ENCODE data around the gene LEKR1. TPM values are rescaled to one million over a fixed set of nuclear protein-coding genes. Genes with fewer than 3 reads are reported as not detected.

Gene LEKR1
- total and polyA plus RNA-seq, 2 donors (not counting 1 experiment from before 2014, with no cell fraction given): 0.94 to 4.7 TPM

DNA sequence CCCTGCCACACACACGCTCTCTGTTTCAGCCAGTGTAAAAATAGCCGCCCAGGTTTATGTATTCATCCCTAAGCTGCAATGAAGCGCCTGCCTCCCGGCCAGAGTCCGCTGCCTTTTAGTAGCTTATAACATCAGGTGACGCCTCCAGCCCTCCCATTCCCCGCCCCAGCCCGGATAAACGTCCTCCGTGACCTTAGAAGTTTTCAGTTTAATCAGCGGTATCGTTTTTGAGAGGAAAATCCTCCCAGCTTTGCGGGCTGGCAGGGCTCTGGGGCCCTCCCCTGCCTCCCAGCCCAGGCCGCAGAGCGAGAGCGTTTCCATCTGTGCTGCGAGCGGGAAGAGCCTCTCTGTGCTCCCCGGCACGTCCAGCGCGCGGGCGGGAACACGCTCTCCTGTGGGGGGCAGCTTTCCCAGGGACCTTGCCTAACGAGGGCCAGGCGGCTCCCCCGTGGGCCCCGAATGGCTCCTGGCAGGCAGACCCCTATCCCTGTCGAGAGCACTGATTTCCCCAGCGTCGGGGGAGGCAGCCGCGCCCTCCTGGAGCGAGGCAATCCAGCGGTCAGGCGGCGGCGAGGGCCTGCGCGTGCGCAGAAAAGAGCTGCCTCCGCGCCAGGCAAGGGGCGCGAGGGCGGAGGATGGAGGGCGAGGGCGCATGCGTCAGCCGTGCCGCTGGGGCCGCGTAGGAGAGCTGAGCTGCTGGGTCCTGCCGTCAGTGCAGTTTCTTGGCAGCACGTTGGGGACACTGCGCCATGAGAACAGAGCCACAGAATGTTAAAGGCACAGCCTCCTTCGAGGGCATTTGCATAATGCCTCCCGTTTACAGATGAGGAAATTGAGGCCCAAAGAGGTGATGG is 262.7 kb downstream of the LEKR1 start:
- Mint-ChIP-seq H3K4me3 (peak overlapping the region; percentile 94), H3K27ac (peak overlapping the region; percentile 98), H3K27me3 (peaks cover 8% of the 10 kb centered on the region), H3K9me3 (ENCODE audit: insufficient read depth) (no peaks in the 10 kb centered on the region), H3K4me1 (peaks cover 25% of the 10 kb centered on the region)
- Histone ChIP-seq H3K9ac (ENCODE audit: low read length) (peak overlapping the region; percentile 87), H3K27me3 (replicated peaks in 1 of 4; ENCODE audit: control extremely low read depth in 1 of 4, control insufficient read depth in 3 of 4, insufficient read depth in 4 of 4, low read length in 3 of 4) (peaks cover 0 to 2% (median 0%) of the 10 kb centered on the region in 4 experiments), H3K36me3 (replicated peaks in 1 of 2; ENCODE audit: control extremely low read depth in 1 of 2, control insufficient read depth in 1 of 2, extremely low read depth in 1 of 2, insufficient read depth in 2 of 2, low read length in 1 of 2) (no peaks in the 10 kb centered on the region), H3K27ac (ENCODE audit: low read length in 2 of 2) (peak overlapping the region; percentile 76 to 98), H2AFZ (ENCODE audit: insufficient read depth, low read depth, low read length, poor library complexity, severe bottlenecking) (peak overlapping the region; percentile 95), H3K79me2 (ENCODE audit: control insufficient read depth, insufficient read depth, low read length) (no peaks in the 10 kb centered on the region), H3K4me2 (replicated peaks; ENCODE audit: low read depth, low read length, poor library complexity, severe bottlenecking) (peak overlapping the region; percentile 90), H3K4me3 (ENCODE audit: control extremely low read depth in 1 of 5, extremely low read depth in 1 of 5, insufficient read depth in 1 of 5, low read depth in 2 of 5, low read length in 4 of 5) (peak overlapping the region; percentile 56 to 92 (median 80)), H4K20me1 (ENCODE audit: control insufficient read depth, insufficient read depth, low read length, poor library complexity, severe bottlenecking) (no peaks in the 10 kb centered on the region), H3K9me3 (ENCODE audit: control extremely low read depth in 1 of 3, control insufficient read depth in 2 of 3, insufficient read depth in 1 of 3, low read length in 2 of 3) (no peaks in the 10 kb centered on the region), H3K4me1 (ENCODE audit: control insufficient read depth in 2 of 2, insufficient read depth in 2 of 2, low read length in 2 of 2) (peaks cover 19 to 25% of the 10 kb centered on the region in 2 donors)
- ATAC-seq (ENCODE audit: low read depth): peak; percentile 91
- under 1% methylated on average over 58 of the region's 59 CpGs for WGBS (ENCODE audit: insufficient coverage)
- peak; percentile 96 for DNase-seq
- ChIA-PET POLR2A (interaction anchor here (0.5 to 2.2 kb wide), 9 partner anchors 10 to 534 kb away, joined by 3 to 23 read pairs (median 4); partner anchors contain the start of genes CCNL1, SSR3 and TIPARP), CTCF (interaction anchor here (0.7 to 5.7 kb wide), 12 partner anchors 11 to 534 kb away, joined by 3 to 51 read pairs (median 6); partner anchors contain the start of genes SSR3 and TIPARP)
- intact Hi-C loops (cut with micrococcal nuclease): loop anchor here (1.0 to 5.0 kb wide), 10 partner anchors 14 to 1237 kb away; partner anchors contain the start of genes CCNL1, SLC33A1, SSR3 and TIPARP
- TF ChIP-seq EZH2 (IDR thresholded peaks at IDR 0.05; ENCODE audit: borderline replicate concordance, insufficient read depth, low read depth, low read length, poor library complexity, severe bottlenecking): no peak
- TF ChIP-seq, protein P1, sequence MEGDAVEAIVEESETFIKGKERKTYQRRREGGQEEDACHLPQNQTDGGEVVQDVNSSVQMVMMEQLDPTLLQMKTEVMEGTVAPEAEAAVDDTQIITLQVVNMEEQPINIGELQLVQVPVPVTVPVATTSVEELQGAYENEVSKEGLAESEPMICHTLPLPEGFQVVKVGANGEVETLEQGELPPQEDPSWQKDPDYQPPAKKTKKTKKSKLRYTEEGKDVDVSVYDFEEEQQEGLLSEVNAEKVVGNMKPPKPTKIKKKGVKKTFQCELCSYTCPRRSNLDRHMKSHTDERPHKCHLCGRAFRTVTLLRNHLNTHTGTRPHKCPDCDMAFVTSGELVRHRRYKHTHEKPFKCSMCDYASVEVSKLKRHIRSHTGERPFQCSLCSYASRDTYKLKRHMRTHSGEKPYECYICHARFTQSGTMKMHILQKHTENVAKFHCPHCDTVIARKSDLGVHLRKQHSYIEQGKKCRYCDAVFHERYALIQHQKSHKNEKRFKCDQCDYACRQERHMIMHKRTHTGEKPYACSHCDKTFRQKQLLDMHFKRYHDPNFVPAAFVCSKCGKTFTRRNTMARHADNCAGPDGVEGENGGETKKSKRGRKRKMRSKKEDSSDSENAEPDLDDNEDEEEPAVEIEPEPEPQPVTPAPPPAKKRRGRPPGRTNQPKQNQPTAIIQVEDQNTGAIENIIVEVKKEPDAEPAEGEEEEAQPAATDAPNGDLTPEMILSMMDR (IDR thresholded peaks at IDR 0.05): no peak
